HuH-7.5 (cell line): ENCODE data around the gene CDC123.
"Not testable (repeated sequence)": the region's sequence is repeated elsewhere in the genome, so short reads cannot be mapped to it uniquely, and the experiment has no call there.

Experiments
- DNase-seq: peaks from one replicate; pipeline ENCODE4 v3.0.0; 2011; ENCODE audit warnings: low spot score

Gene CDC123

GRCh38 chr10:12235796-12236195 lies 39.8 kb downstream of the CDC123 start:
- no peak for DNase-seq

- DNase-seq = no peak
Measured at GRCh38 chr10:12237265-12238220, 41.6 kb downstream of the CDC123 start.

GRCh38 chr10:12238821-12239220 lies 42.8 kb downstream of the CDC123 start:
- no peak for DNase-seq

GRCh38 chr10:12241810-12242529 lies 46.0 kb downstream of the CDC123 start:
- DNase-seq = no peak

- DNase-seq = no peak
Measured at GRCh38 chr10:12243864-12244620, 48.1 kb downstream of the CDC123 start.

GRCh38 chr10:12250181-12250580 lies 54.2 kb downstream of the CDC123 start:
- DNase-seq = no peak

- DNase-seq = not testable (repeated sequence)
Measured at GRCh38 chr10:12250702-12251101, 54.7 kb downstream of the CDC123 start.

GRCh38 chr10:12251581-12251980 lies 55.6 kb downstream of the CDC123 start:
- DNase-seq = no peak

GRCh38 chr10:12252882-12253546 lies 57.0 kb downstream of the CDC123 start:
- peak; percentile 39 for DNase-seq

GRCh38 chr10:12255048-12255447 lies 59.1 kb downstream of the CDC123 start:
- DNase-seq = no peak

- DNase-seq = no peak
Measured at GRCh38 chr10:12259988-12260387, 64.0 kb downstream of the CDC123 start.

- peak; percentile 64 for DNase-seq
Measured at GRCh38 chr10:12262278-12262981, 66.4 kb downstream of the CDC123 start.

- no peak for DNase-seq
Measured at GRCh38 chr10:12264204-12264940, 68.4 kb downstream of the CDC123 start.

GRCh38 chr10:12269056-12269455 lies 73.1 kb downstream of the CDC123 start:
- no peak for DNase-seq

GRCh38 chr10:12271210-12271540 lies 75.2 kb downstream of the CDC123 start:
- DNase-seq = no peak

- DNase-seq = not testable (repeated sequence)
Measured at GRCh38 chr10:12277862-12278261, 81.9 kb downstream of the CDC123 start.

GRCh38 chr10:12279281-12279680 lies 83.3 kb downstream of the CDC123 start:
- no peak for DNase-seq

- DNase-seq = no peak
Measured at GRCh38 chr10:12287772-12288171, 91.8 kb downstream of the CDC123 start.

- DNase-seq = not testable (repeated sequence)
Measured at GRCh38 chr10:12297784-12298183, 101.8 kb downstream of the CDC123 start.

- no peak for DNase-seq
Measured at GRCh38 chr10:12299222-12299965, 103.4 kb downstream of the CDC123 start.
